Right cardiac atrium (tissue), 5 donors: ENCODE measurements around the gene SYNM. TPM values are rescaled to one million over a fixed set of nuclear protein-coding genes. Genes with fewer than 3 reads are reported as not detected.
A peak's percentile ranks its signal among the peaks of the same experiment; 100 is the strongest.
"Not testable (repeated sequence)": the region's sequence is repeated elsewhere in the genome, so short reads cannot be mapped to it uniquely, and the experiment has no call there.

ENCODE experiments used
- ATAC-seq, 2 donors: fragments of 200-7000 bp; cut with Tn5 transposase; one replicate each; pipeline versions ENCODE4 v1.8.0 to v1.9.1; 2020; ENCODE audit warnings: moderate library complexity in 2 of 2, mild to moderate bottlenecking in 1 of 2
- DNase-seq, 3 donors: peaks; one replicate each; pipeline ENCODE4 v3.0.0-alpha.2; 2020
- H3K27ac ChIP-seq: one replicate; pipeline ENCODE4 v1.5.1; 2013; ENCODE audit warnings: mild to moderate bottlenecking, low read length, control low read depth, moderate library complexity
- H3K27me3 ChIP-seq: one replicate; pipeline ENCODE4 v1.6.1; 2013; ENCODE audit not compliant: control insufficient read depth, insufficient read depth
- H3K4me1 ChIP-seq: one replicate; pipeline ENCODE4 v1.6.1; 2013; ENCODE audit warnings: low read length; ENCODE audit not compliant: control insufficient read depth, insufficient read depth
- H3K4me3 ChIP-seq: one replicate; pipeline ENCODE4 v1.5.1; 2013; ENCODE audit warnings: low read length, control low read depth
- H3K9me3 ChIP-seq: one replicate; pipeline ENCODE4 v1.6.1; 2013; ENCODE audit warnings: low read length; ENCODE audit not compliant: control insufficient read depth
- WGBS: extraction: QIAGEN DNeasy Blood & Tissue Kit; methylation state at CpG from one replicate; pipeline ENCODE4 v1.1.7; 2013; 5-methylcytosine and 5-hydroxymethylcytosine counted together
- intact Hi-C, 4 donors: fragments of 100-400 bp; cut with DNase I; formaldehyde crosslinking; loops; one replicate each; pipeline versions ENCODE4 v1.11.0 to v1.14.0; 2022 to 2023
- polyA plus RNA-seq: library from polyadenylated mRNA; stranded (reverse); fragments of 200-250 nt; gene quantifications from one replicate; pipeline ENCODE4 v1.2.3, GENCODE V29; 2013
- total RNA-seq, 4 donors: library from RNA; stranded (reverse); fragmentation: NEBNext Ultra II Directional; extraction: Animal tissue kit (Norgen Biotek cat#: 25700); gene quantifications; one replicate each; pipeline ENCODE4 v1.2.1, GENCODE V29; 2021
- donor health status: healthy with polysubstance abuse.
- donor health status: DM: no; HTN: yes; CAD: no.
- donor health status: DM: no; HTN: no; CAD: no.
- donor health status: DM: no; HTN: yes; CAD: no; lungs with severe emphysema.
- donor health status: DM: yes; HTN: yes; CAD: no.

SYNM gene
- total and polyA plus RNA-seq, 5 donors: 127 to 463 (median 200) TPM

GRCh38 chr15:99109555-99110021 is 4.7 kb downstream of the SYNM start:
- Histone ChIP-seq H3K4me3 (no peak overlapping the region), H3K4me1 (peaks cover 3% of the 10 kb centered on the region), H3K27ac (peak overlapping the region; percentile 26), H3K27me3 (no peaks in the 10 kb centered on the region), H3K9me3 (no peaks in the 10 kb centered on the region)
- no peak for DNase-seq
- intact Hi-C loops: loop anchor here in 1 of 4 donors (10.0 kb wide), 1 partner anchor 65 kb away; no protein-coding TSS in a partner anchor
- 71% methylated on average over 10 of the region's 10 CpGs for WGBS
- ATAC-seq: no peak

GRCh38 chr15:99110093-99110492 is 5.2 kb downstream of the SYNM start:
- H3K9me3 ChIP-seq: no peaks in the 10 kb centered on the region
- no peak for DNase-seq
- no peaks in the 10 kb centered on the region for H3K27me3 ChIP-seq
- intact Hi-C loops: no loop called here
- H3K4me3 ChIP-seq: no peak overlapping the region
- peaks cover 5% of the 10 kb centered on the region for H3K4me1 ChIP-seq
- WGBS: 74% methylated on average over 12 of the region's 12 CpGs
- H3K27ac ChIP-seq: peak overlapping the region; percentile 26
- ATAC-seq: no peak

- Histone ChIP-seq H3K27me3 (no peaks in the 10 kb centered on the region), H3K9me3 (no peaks in the 10 kb centered on the region), H3K27ac (no peak overlapping the region), H3K4me1 (peaks cover 5% of the 10 kb centered on the region), H3K4me3 (no peak overlapping the region)
- 39% methylated on average over 8 of the region's 8 CpGs for whole genome bisulfite sequencing
- DNase-seq: no peak
- no peak for ATAC-seq
- intact Hi-C loops: no loop called here
Measured at GRCh38 chr15:99110581-99111320, 5.9 kb downstream of the SYNM start.

- H3K4me1 ChIP-seq, H3K27me3 ChIP-seq, intact Hi-C loops, DNase-seq, H3K27ac ChIP-seq, ATAC-seq, H3K4me3 ChIP-seq, H3K9me3 ChIP-seq: not testable (repeated sequence)
- WGBS: 87% methylated on average over 8 of the region's 8 CpGs
Measured at GRCh38 chr15:99111641-99112040, 6.8 kb downstream of the SYNM start.

GRCh38 chr15:99113547-99114271 is 8.8 kb downstream of the SYNM start:
- ATAC-seq (no peak), DNase-seq (no peak)
- Histone ChIP-seq H3K4me3 (no peak overlapping the region), H3K4me1 (peaks cover 5% of the 10 kb centered on the region), H3K27ac (peak overlapping the region; percentile 71), H3K27me3 (no peaks in the 10 kb centered on the region), H3K9me3 (no peaks in the 10 kb centered on the region)
- WGBS: 86% methylated on average over 13 of the region's 13 CpGs
- intact Hi-C loops: no loop called here

- ATAC-seq (peak; percentile 48 to 76), DNase-seq (peak in 1 of 3 donors; percentile 27)
- Histone ChIP-seq H3K27ac (peak overlapping the region; percentile 71), H3K9me3 (no peaks in the 10 kb centered on the region), H3K4me1 (peaks cover 5% of the 10 kb centered on the region), H3K27me3 (no peaks in the 10 kb centered on the region), H3K4me3 (no peak overlapping the region)
- 55% methylated on average over 12 of the region's 12 CpGs for WGBS
- intact Hi-C loops: no loop called here
Measured at GRCh38 chr15:99114511-99115299, 9.8 kb downstream of the SYNM start.

GRCh38 chr15:99115300-99116215 is 10.7 kb downstream of the SYNM start:
- intact Hi-C loops: no loop called here
- no peak overlapping the region for H3K4me3 ChIP-seq
- peak in 1 of 3 donors; percentile 6 for DNase-seq
- peaks cover 5% of the 10 kb centered on the region for H3K4me1 ChIP-seq
- H3K27me3 ChIP-seq: no peaks in the 10 kb centered on the region
- WGBS: 86% methylated on average over 11 of the region's 11 CpGs
- H3K9me3 ChIP-seq: no peaks in the 10 kb centered on the region
- ATAC-seq: no peak
- H3K27ac ChIP-seq: peak overlapping the region; percentile 71

- ATAC-seq (no peak), DNase-seq (no peak)
- Histone ChIP-seq H3K4me3 (no peak overlapping the region), H3K27me3 (no peaks in the 10 kb centered on the region), H3K4me1 (peaks cover 5% of the 10 kb centered on the region), H3K27ac (no peak overlapping the region), H3K9me3 (no peaks in the 10 kb centered on the region)
- intact Hi-C loops: no loop called here
- 87% methylated on average over 8 of the region's 8 CpGs for WGBS
Measured at GRCh38 chr15:99117111-99117510, 12.2 kb downstream of the SYNM start.

GRCh38 chr15:99117563-99118257 is 12.8 kb downstream of the SYNM start:
- ATAC-seq (no peak), DNase-seq (peak in 1 of 3 donors; percentile 5)
- Histone ChIP-seq H3K4me1 (peaks cover 5% of the 10 kb centered on the region), H3K9me3 (no peaks in the 10 kb centered on the region), H3K27ac (no peak overlapping the region), H3K4me3 (no peak overlapping the region), H3K27me3 (no peaks in the 10 kb centered on the region)
- intact Hi-C loops: no loop called here
- WGBS: 80% methylated on average over 20 of the region's 20 CpGs

- WGBS: 87% methylated on average over 7 of the region's 7 CpGs
- H3K4me3 ChIP-seq: no peak overlapping the region
Measured at GRCh38 chr15:99118258-99118632, 13.4 kb downstream of the SYNM start.

More at GRCh38 chr15:99118258-99118632, 13.4 kb downstream of the SYNM start:
- intact Hi-C loops: no loop called here
- no peaks in the 10 kb centered on the region for H3K9me3 ChIP-seq
- ATAC-seq (no peak), DNase-seq (no peak)
- H3K27me3 ChIP-seq: no peaks in the 10 kb centered on the region
- peaks cover 5% of the 10 kb centered on the region for H3K4me1 ChIP-seq
- H3K27ac ChIP-seq: no peak overlapping the region
